HG03159 (cell line): ENCODE results near the gene OGA.

ENCODE experiments used
- ATAC-seq: cut with Tn5 transposase; IDR thresholded peaks from one replicate; pipeline ENCODE4 v1.9.1; 2021; ENCODE audit warnings: mild to moderate bottlenecking, moderate library complexity; ENCODE audit not compliant: unreplicated experiment

The OGA gene

DNA sequence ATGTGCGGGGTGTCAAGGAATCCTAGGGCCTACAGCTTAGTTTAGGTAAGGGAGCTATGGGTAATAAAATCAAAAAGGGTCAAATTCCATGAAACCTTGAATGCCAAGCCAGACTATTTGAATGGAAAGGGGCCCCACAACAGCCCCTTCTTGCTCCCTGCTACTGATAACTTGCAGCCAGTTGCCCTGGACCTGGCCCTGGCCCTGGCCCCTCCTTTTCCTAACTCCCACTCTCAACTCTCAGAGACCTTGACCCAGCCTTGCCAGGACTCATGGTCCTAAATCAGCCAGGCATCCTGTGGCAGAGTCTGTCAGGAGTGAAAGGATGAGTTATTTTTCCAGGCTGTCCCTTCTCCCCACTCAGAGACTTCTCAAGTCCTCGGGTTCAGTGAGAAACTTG lies 19.5 kb upstream of the OGA start:
- no peak for ATAC-seq

- ATAC-seq: no peak
These were observed 17.1 kb upstream of the OGA start for GRCh38 chr10:101835362-101835761.

GRCh38 chr10:101834341-101834740 lies 16.1 kb upstream of the OGA start:
- ATAC-seq: no peak

GRCh38 chr10:101833466-101833865 lies 15.2 kb upstream of the OGA start:
- no peak for ATAC-seq

DNA sequence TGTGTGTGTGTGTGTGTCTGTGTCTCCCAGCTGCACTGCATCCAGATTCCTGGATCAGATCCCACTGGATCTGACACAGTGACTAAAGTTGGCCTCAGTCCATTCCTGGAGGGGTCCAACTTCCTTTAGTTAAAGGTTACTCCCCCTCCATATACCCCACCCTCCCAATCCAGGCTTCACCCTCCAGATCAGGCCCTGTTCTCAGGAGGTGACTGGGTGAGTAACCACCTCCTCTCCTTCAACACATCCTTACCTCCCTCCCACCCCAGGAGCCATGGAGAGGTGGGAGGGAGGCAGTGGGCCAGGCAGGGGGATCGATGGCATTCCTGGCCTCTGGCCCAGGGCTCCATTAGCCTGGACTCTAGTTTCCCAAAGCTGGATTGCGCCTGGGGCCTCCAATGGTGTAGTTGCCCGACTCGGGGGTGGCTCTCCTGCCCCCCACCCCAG lies 14.1 kb upstream of the OGA start:
- no peak for ATAC-seq

DNA sequence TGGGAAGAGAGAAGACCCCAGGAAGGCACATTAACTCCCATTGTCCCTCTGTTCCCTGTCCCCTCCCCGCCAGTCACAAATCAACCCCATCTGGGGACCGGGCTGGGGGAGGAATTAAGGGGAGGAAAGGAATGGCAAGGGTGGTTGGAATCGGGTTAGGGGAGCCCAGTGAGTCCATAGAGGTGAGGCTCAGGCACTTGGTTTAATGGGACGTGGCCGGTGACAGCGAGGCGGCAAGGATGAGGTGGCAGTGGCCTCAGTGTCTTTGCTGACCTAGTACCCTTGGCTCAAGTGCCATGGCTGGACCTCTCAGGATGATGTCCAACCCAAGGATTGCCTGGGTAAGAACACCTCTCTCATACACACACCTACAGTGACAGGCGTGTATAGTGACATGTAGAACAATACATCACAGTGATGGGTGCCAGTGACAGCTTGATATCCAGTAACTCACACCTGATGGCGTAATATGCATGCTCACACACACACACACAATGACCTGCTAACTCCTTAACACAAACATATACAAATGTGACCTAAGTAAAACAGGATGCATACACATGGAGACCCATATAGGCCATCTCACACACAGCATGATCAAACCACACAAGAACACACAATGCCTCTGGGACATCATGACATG lies 13.0 kb upstream of the OGA start:
- ATAC-seq: no peak

GRCh38 chr10:101830322-101831168 lies 12.3 kb upstream of the OGA start:
- peak; percentile 60 for ATAC-seq

DNA sequence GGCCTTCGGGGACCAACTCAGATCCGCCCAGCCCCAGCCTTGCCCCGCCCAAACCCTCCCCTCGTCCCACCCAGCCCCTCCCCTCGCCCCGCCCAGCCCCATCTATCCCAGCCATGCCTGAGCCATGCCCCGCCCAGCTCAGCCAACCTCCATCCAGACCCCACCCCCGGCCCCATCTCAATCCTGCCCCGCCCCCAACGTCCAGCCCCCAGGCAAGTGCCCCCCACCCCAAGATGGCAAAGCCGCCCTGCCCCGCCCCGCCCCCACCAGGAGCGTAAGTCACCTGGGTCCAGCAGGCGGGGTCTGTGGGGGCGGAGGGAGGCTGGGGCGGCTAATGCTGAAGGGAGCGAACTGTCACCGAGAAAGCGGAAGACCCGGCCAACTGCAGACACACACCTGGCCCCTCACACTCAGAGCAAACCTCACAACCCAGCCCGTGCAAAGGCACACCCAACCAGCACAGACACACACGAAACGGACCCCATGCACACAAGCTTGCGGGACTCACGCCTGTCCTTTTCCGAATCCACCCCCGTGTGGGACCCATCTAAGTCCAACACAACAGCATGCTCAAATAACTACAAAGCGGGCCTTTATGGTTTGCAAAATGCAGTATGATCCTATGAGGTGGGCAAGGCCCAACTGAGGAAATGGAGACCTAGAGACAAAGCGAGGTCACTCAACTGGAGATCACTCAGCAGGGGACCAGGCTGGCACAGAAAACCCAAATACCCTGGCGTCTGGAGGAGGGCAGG lies 11.5 kb upstream of the OGA start:
- peak; percentile 33 for ATAC-seq

DNA sequence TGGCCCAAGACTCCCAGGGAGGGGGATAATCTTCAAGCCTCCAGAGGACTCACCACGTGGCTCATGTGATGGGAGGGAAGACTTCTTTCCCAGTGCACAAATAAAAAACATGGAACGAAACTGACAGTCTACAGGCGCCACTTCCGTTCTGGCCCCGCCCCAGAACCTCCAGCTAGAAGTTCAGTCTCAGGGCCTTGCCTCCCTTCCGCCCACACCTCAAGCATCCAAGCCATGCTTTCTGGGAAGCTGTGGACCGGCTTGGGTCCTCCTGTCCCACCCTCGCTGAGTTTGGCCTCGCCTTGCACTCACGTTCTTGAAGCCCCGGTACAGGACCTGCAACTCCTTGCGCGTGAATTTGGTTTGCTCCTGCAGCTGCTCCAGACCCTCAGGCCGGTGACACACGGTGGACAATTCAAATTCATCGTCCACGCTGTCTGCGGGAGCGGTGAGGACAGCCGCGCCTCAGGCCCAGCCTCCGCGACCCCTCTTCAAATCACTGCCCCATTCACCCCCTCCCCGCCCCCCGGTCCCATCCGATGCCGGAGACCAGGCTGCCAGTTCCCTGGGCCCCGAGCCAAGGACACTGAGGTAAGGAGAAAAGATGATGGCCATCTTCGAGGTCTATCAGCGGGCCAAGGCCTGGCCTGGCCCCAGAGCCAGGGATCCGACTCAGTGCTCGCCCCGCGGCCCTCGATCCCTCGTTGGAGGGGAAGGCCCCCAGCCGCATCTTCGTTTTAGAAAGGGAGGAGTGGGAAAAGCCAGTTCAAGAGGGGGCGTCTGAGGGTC lies 10.7 kb upstream of the OGA start:
- no peak for ATAC-seq

GRCh38 chr10:101827919-101828600 lies 9.8 kb upstream of the OGA start:
- no peak for ATAC-seq

DNA sequence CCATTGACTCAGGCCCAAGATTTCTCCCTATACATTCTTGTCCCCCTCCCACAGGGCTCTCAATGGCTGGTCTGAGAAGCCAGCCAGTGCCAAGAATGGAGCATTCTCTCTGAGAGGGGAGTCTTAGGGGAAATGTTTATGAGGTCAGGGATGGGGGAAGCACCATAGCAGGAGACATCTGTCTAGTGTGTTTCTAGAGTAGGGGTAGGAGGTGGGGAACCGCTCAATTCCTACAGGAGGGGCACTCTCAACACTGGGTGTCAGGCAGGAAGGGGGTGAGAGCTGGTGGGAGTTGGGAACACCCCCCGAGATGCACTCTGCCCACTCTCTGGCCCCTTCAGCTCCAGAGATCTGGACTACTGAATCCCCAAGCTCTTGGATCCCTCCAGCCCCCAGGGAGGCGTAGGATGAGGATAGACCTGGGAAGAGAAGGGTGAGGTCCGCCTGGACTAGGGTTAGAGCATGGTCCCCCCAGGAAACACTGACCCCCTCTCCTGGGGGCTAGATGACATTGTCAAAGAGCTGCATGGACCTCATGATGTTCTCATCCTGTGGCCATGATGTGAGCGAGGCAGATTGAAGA lies 8.7 kb upstream of the OGA start:
- no peak for ATAC-seq

- ATAC-seq: no peak
These were observed 6.5 kb upstream of the OGA start for GRCh38 chr10:101824736-101825135.

- ATAC-seq: peak; percentile 18
These were observed 809 bp upstream of the OGA start for GRCh38 chr10:101818872-101819633.

DNA sequence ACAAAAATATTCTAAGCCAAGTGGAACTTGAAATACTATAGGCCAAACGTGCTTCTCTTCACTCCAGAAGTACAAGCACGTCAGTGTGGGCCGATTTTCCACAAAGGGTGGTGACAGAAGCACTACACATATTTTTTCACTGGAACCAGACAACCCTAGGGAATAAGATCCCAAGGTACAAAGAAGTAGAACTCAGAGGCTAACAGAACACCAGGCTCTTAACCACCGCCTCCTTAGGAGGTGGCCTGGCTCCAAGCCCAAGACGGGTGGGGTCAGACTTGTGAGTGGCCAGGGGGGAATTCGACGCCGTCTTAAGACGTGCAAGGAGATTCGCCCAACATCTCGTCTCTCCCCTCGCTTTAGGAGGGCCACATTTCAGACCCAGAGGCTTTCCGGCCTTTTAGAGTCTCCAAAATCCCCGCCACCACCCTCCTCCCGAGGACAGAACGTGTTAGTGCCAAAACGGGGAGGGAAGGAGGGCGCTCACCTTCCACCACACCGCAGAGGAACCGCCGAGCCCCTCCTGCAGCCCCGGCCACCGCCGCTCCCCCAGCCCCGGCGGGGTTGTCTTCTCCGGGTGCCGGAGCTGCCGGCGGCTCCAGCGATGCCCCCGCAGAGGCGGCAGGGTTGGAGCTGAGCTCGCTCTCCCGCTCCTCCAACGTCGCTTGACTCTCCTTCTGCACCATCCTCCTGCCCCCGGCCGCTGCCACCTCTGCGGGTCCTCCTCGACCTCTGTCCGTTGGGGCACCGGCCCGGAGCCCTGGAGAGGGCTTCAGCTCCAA lies 716 bp downstream of the OGA start:
- no peak for ATAC-seq

DNA sequence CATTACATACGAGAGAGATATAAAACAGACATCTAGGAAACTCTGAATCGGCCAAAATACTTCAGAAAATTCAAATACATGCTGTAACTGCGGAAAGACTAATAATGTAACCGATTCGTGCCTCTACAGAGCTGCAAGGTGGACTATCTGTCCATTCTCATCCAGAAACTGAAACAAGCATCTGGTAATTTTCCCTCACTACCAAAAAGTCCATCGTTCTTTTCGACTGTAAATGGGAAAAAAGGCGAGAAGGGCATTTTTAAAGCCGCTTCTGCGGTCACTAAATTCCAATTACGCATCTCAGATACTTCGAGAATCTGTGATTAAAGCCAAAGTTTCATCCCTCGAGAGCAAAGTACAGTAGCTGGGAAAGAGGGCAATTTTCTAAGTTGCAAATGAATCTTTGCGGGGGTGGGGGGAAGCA lies 1.3 kb downstream of the OGA start:
- no peak for ATAC-seq

DNA sequence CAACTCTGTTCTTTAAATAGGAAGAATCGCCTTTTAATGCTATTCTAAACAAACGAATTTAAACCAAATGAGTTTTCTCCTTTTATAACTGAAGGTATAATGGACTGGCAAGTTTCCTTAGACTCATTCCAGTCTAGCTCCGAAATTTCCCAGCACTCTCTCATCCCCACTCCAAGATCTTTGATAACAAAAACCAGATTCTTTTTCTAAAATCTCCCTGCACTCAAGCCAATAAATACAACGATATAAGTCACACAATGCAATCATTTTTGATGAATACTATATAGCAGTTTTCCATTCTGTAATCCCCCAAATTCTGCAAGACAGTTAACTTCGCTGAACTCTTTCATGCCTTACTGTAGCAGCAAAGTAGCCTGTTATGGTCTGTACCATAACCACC lies 1.9 kb downstream of the OGA start:
- no peak for ATAC-seq

DNA sequence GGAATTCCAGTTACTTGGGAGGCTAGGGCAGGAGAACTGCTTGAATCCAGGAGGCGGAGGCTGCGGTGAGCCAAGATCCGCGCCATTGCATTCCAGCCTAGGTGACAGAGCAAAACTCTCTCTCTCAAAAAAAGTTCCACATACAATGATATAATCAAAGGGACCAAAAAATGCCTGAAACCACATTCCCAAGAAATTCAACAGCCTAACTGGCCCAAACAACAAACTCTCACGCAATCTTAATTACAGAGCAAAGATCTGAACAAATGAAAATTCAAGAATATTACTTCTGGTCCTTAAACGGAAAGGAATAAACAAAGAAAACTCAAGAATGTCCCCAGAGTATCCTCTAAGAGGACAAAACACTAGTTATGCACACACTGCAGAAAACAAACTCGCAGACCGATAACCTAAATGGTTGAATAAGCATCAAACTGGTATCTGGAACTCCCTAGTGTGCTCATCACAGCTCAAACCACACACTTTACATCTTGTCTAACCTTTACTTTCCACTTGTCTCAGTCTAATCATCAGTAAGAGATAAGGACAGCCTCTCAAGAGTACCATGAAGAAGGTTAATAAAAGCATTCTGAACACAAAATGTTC lies 3.7 kb downstream of the OGA start:
- no peak for ATAC-seq

DNA sequence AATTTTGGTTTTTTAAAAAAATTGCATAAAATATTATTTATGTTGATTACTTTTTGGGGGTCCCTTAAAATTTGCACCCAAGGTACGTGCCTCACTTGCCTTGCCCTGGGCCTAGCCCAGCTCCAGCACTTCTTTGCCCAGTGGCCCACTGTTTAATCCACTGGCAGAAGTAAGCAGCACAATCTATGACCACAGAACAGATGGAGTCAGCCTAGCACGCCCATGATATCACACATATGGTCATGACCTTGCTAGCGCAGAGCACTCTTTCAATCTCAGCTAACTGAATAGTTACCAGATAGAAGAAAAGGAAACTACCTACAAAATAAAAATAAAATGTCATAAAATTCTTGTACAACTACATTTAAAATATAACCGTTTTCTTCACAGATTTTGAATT lies 5.6 kb downstream of the OGA start:
- ATAC-seq: no peak
